SIG-M5 (cell line): ENCODE results near the gene ATP2B2.

ENCODE experiments used
- DNase-seq: peaks from one replicate; lab custom pipeline; 2025; lab: John Stamatoyannopoulos, UW

Gene ATP2B2

GRCh38 chr3:10358309-10358980, 146.9 kb downstream of the ATP2B2 start:
- DNase-seq, result no peak

DNA sequence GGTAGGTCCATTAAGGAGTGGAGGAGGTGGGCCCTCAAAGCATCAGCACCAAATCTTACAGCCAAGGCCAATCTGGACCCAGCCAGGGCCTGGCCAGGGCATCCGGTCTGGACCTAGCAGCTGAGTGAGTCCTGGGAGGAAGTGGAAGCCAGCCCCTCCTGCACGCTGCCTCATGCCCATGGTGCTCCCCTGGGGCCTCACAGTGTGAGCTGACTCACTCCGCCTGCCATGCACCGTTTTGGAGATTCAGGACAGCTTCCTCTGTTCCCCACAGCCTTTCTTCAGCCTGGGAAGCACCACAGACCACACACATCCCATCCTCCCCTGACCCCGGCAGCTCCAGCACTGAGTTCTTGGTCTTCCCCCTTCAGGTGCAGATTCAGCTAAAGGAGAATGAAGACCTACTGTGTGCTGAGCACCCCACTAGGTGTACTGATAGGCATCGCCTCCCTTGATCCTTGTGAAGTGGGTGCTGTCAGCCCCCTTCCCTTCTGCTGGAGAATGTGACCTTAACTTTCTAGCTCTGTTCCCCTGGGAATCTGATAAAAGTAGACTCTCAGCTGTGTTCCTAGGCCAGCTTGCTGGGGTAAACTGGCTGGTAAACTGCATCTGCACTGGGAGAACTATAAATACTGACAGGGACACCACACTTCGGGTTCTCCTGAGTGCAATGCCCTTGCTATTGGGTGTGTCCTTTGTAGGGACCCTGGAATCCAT, 147.6 kb downstream of the ATP2B2 start:
- DNase-seq, result no peak

GRCh38 chr3:10357095-10357494, 148.3 kb downstream of the ATP2B2 start:
- no peak for DNase-seq

DNA sequence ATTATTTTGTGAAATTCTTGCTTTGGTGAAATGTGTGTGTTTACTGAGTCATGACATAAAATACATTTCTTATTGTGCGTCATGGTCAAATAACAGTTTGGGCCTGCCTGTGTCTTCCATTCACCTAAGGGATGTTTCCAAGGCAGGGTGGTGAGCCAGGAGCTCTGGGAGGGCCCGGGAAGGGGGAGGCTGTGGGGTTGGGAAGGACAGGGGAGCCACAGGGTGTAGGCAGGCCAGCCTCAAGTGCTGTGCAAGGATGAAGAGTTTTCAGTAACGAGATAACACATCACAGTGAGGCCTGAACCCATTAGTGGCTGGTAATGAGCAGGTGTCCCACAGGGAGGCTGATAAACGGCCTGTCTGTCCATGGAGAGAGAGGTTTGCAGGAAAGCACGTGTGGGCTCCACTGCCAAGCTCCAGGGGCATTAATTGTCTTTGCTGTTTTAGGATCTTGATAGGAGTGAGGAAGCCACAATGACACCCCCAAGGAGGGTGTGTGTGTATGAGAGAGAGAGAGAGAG, 148.9 kb downstream of the ATP2B2 start:
- DNase-seq, result no peak

DNA sequence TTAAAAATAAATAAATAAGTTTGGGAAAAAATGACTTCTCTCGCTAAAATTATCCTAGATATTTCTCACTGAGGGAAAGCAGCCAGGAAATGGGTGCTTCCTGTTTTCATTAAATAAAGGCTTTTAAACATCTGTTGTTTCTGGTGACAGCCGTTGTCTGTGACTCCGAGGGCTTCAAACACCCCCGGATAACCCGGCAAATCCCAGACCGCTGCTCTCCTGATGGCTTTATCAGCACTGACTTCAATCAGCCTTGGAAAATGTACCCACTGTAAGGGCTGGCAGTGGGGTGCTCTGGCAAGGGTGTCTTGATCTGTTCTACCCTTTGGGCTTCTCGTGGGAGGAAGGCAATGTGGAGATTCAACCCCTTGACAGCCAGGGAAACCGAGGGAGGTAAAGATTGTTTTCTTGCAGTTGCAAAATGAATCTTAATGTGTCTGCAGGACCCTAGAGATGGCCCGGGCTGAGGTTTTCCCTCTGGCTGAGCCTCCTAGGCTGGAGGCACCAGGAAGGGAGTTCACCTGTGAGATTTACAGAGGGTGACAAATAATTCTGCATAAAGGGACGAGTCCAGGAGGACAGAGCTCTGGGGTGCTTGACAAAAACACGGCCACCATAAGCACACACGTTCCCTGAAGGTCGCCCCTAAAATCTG, 150.9 kb downstream of the ATP2B2 start:
- no peak for DNase-seq

DNA sequence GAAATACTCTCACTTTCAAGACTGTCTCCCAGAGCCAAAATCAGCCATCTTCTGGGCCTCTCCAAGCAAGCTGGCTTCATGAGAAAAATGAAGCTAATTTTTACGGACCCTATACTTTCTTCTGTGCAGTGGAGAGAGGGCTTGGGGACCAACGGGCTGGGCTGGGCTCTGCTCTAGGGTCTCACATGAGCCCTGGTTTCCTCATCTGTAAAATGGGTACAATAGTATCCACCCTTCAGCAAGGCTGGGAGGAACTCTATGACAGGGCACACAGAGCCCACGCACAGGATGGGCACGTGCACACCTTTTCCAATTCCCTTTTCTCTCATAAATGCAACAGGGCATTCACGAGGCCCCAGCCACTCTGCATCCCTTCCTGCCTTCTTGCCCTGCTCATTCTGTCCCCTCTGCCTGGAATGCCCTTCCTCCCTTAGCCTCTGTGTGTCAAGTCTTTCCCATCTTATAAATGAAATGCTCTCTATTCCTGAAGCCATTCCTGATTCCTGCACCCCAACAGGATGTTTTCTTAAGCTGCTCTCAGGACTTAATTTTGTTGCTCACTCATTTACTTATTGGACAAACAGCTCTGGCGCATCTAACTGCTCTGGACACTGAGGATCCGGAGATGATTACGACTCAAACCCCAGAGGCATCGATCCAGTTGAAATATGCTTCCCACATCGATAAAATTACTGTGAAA, 151.6 kb downstream of the ATP2B2 start:
- no peak for DNase-seq

GRCh38 chr3:10353160-10353559, 152.2 kb downstream of the ATP2B2 start:
- no peak for DNase-seq

GRCh38 chr3:10352146-10352911, 153.1 kb downstream of the ATP2B2 start:
- DNase-seq, result no peak

DNA sequence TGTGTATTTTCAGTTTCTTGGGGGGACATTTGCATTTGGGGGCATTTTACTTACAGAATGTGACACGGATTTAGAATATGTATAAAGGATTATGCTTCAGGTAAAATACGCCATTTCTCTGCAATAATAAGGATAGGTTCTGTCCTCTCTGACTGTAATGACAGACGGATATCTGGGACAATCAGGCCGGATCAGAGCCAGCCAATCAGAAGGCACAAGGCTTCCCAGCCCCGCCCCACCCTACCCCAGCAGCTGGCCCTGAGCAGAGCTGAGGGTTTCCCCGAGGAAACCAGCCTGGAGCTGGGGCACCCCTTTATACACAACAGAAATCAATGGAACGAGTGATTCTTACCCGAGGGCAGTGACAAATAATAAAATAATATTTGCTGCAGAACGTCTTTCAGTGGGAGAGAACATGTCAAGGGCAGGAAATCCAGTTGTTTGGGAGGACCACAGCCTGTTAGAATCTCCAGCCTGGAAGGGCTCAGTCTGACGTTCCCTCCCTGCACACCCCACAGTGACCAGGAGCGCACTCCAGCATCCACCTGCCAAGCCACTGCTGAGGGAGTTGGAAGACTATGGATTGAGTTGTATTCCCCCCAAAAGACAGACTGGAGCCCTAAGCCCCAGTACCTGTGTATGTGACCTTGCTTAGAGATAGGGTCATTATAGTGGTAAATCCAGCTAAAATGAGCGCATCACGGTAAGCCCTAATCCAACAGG, 154.2 kb downstream of the ATP2B2 start:
- no peak for DNase-seq

DNA sequence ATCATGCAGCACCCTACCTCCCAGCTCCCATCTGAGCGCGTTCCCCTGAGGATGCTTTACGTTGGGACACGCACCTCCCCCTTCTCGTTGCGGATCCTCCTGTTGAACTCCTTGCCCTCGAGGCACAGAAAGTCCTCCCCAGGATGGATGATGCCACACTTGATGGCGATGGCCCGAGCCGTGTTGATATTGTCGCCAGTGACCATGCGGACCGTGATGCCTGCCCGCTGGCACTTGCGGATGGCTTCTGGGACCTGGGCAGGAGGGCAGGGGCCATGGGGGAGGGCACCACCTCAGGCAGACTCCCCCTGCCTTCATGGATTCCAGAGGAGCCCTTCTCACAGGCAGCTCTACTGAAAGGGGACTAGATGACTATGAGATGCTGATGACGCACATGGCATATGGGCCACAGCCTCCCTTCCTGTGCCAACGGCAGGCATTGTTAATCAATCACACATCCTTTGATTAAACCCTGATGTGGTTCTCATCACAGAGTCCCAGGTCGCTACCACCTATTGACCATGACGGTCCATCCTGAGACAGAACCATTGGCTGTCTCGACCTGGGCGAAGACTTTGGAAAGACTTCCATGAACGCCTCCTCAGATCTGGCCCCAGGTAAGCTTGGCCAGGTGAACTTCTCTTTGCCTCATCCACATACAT, 154.9 kb downstream of the ATP2B2 start:
- no peak for DNase-seq

DNA sequence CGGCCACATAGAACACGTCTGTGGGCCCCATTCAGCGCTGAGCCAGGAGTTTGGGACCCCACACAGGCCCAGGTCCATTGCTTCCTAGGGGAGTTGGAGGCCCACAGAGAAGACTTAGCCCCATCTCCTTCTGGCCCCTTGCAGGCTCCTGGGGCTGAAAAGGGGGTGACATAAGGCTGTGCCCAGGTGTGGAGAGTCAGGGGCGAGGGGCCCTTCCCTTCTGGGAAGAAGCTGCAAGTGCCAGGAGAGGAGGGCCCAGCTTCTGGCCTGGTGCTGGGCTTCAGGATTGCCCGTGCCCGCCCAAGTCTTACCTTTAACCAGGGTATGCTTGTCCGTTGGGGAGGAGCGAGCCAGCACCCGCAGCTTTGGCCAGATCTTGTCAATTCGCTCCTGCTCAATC, 155.6 kb downstream of the ATP2B2 start:
- DNase-seq, result no peak

GRCh38 chr3:10348404-10348721, 157.0 kb downstream of the ATP2B2 start:
- DNase-seq, result no peak

- no peak for DNase-seq
Measured at GRCh38 chr3:10347648-10348403, 157.6 kb downstream of the ATP2B2 start.

- no peak for DNase-seq
Measured at GRCh38 chr3:10345911-10346310, 159.5 kb downstream of the ATP2B2 start.

- no peak for DNase-seq
Measured at GRCh38 chr3:10344944-10345575, 160.3 kb downstream of the ATP2B2 start.

GRCh38 chr3:10344147-10344943, 161.0 kb downstream of the ATP2B2 start:
- DNase-seq, result no peak

DNA sequence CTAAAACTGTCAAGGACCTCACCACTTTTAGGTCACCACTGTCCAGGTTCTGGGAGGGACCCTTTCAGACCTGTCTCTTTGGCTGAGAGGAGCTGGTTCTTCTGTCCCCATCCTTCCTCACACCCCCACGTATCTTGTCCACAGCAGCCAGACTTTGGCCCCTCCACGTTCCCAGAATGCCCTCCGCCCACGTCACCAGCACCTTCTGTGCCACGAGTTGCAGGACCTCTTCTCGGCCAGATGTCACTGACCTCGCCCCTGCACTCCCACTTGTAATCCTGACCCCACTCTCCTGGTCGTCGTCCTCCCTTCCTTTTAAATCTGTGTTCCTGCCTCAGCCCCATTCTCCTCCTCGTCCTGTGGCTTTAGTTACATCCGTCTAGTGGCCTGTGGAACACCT, 161.9 kb downstream of the ATP2B2 start:
- no peak for DNase-seq

DNA sequence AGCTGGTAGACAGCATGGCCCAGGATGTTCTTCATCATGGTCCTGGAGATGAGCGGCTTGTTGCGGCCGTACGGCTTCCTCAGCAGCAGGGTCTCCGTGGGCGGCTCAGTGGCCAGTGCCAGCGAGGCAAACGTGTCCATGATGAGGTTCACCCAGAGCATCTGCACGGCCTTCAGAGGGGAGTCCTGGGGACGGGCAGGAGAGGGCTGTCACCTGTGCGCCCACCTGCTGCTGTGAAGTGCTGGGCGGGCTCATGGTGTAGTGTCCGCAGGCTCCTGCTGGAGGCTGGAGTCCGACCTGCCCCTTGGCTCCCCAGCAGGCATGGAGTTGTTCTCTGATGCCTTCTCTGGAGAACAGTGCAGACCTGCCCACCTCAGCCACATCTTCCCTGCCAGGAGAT, 162.6 kb downstream of the ATP2B2 start:
- no peak for DNase-seq
